Kasumi-1 (cell line): ENCODE measurements around the gene LRRTM4.
A peak's percentile ranks its signal among the peaks of the same experiment; 100 is the strongest.
"Not testable (repeated sequence)": the region's sequence is repeated elsewhere in the genome, so short reads cannot be mapped to it uniquely, and the experiment has no call there.

Experiments used
- DNase-seq, 2 experiments: peaks; one replicate each; lab custom pipeline; 2025; lab: John Stamatoyannopoulos, UW

Gene LRRTM4

GRCh38 chr2:77085561-77085960 lies 436.6 kb downstream of the LRRTM4 start:
- no peak for DNase-seq

GRCh38 chr2:77081597-77081996 lies 440.6 kb downstream of the LRRTM4 start:
- DNase-seq = no peak

- DNase-seq = no peak
These were observed 457.9 kb downstream of the LRRTM4 start for GRCh38 chr2:77064324-77064723.

GRCh38 chr2:77054938-77055337 lies 467.2 kb downstream of the LRRTM4 start:
- peak; percentile 46 to 51 for DNase-seq

GRCh38 chr2:77046339-77046738 lies 475.8 kb downstream of the LRRTM4 start:
- no peak for DNase-seq

GRCh38 chr2:77045456-77045855 lies 476.7 kb downstream of the LRRTM4 start:
- DNase-seq = not testable (repeated sequence)

- no peak for DNase-seq
These were observed 487.7 kb downstream of the LRRTM4 start for GRCh38 chr2:77034445-77034844.

GRCh38 chr2:77029237-77029636 lies 492.9 kb downstream of the LRRTM4 start:
- DNase-seq = not testable (repeated sequence)

GRCh38 chr2:77028032-77028600 lies 494.1 kb downstream of the LRRTM4 start:
- DNase-seq = no peak

GRCh38 chr2:77025714-77026113 lies 496.5 kb downstream of the LRRTM4 start:
- no peak for DNase-seq

GRCh38 chr2:77021161-77021560 lies 501.0 kb downstream of the LRRTM4 start:
- DNase-seq = no peak

GRCh38 chr2:77018219-77018618 lies 504.0 kb downstream of the LRRTM4 start:
- no peak for DNase-seq

GRCh38 chr2:77017355-77017745 lies 504.8 kb downstream of the LRRTM4 start:
- no peak for DNase-seq

- DNase-seq = no peak
These were observed 505.5 kb downstream of the LRRTM4 start for GRCh38 chr2:77016443-77017354.

- DNase-seq = no peak
These were observed 508.2 kb downstream of the LRRTM4 start for GRCh38 chr2:77013953-77014352.

- DNase-seq = no peak
These were observed 508.7 kb downstream of the LRRTM4 start for GRCh38 chr2:77013457-77013856.

GRCh38 chr2:77009307-77009706 lies 512.9 kb downstream of the LRRTM4 start:
- no peak for DNase-seq

GRCh38 chr2:77008853-77009252 lies 513.3 kb downstream of the LRRTM4 start:
- no peak for DNase-seq

- DNase-seq = no peak
These were observed 514.5 kb downstream of the LRRTM4 start for GRCh38 chr2:77007686-77008085.

- DNase-seq = no peak
These were observed 516.7 kb downstream of the LRRTM4 start for GRCh38 chr2:77005522-77005921.

GRCh38 chr2:77001895-77002294 lies 520.3 kb downstream of the LRRTM4 start:
- no peak for DNase-seq

GRCh38 chr2:76998704-76999103 lies 523.5 kb downstream of the LRRTM4 start:
- no peak for DNase-seq

- DNase-seq = no peak
These were observed 524.0 kb downstream of the LRRTM4 start for GRCh38 chr2:76998152-76998551.

GRCh38 chr2:76997296-76997695 lies 524.9 kb downstream of the LRRTM4 start:
- no peak for DNase-seq
